ENCODE data around the gene NCOA1.

The NCOA1 gene

GRCh38 chr2:24613154-24613814 lies 122.2 kb downstream of the NCOA1 start:
- TF ChIP-seq GLIS1 (tag by site-specific recombination; IDR thresholded peaks at IDR 0.05) (no peak), ZNF654 (tag by site-specific recombination; IDR thresholded peaks at IDR 0.05; ENCODE audit: low read depth) (peak; percentile 53)

DNA sequence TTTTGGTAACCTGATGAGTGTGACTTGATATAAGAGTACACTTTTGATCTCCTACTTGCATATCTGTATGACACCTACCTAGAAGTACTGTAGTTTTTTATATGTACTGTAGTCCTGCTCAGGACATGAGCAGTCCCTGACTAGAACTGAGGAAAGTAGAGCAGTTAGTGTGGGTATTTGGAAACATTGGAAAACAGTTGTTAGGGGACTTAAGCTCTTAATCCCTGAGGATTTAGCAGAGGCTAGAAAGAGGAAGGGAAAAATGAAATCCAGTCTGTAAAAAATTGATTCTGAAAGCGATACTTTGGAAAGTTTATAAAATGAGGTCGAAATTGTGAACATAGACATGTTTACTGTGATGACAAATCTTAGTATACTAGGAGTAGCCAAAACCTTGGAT lies 125.6 kb downstream of the NCOA1 start:
- Histone ChIP-seq H3K9me3 (ENCODE audit: control insufficient read depth, insufficient read depth, low read depth, low read length) (no peaks in the 10 kb centered on the region), H3K36me3 (ENCODE audit: control insufficient read depth in 2 of 2, insufficient read depth in 1 of 2, low read length in 2 of 2) (no peaks in the 10 kb centered on the region), H3K27ac (ENCODE audit: extremely low read depth, low read depth, low read length) (no peak overlapping the region), H3K4me3 (ENCODE audit: low read depth, low read length) (no peak overlapping the region), H3K4me1 (ENCODE audit: control insufficient read depth, insufficient read depth, low read length) (peaks cover 7% of the 10 kb centered on the region; the same call in 1 of the 2 replicates)
- CTCF ChIA-PET: no interaction called here
- POLR2A ChIA-PET: no interaction called here
- TF ChIP-seq ZNF138 (tag by site-specific recombination; IDR thresholded peaks at IDR 0.05; ENCODE audit: borderline replicate concordance) (no peak), ZNF529 (tag by site-specific recombination; IDR thresholded peaks at IDR 0.05; ENCODE audit: insufficient replicate concordance) (no peak), ZBTB1 (tag by site-specific recombination; IDR thresholded peaks at IDR 0.05) (no peak), PRDM10 (tag by site-specific recombination; IDR thresholded peaks at IDR 0.05) (no peak), CTCF (tag by site-specific recombination; IDR thresholded peaks at IDR 0.05) (no peak), ZFHX2 (tag by site-specific recombination; conservative IDR thresholded peaks at IDR 0.05) (no peak), ZNF623 (tag by site-specific recombination; IDR thresholded peaks at IDR 0.05) (no peak), ZNF266 (tag by site-specific recombination; IDR thresholded peaks at IDR 0.05; ENCODE audit: low read depth) (no peak), ZNF561 (tag by site-specific recombination; IDR thresholded peaks at IDR 0.05; ENCODE audit: borderline replicate concordance) (no peak), SALL2 (tag by site-specific recombination; IDR thresholded peaks at IDR 0.05; ENCODE audit: borderline replicate concordance) (no peak), ZNF530 (tag by site-specific recombination; IDR thresholded peaks at IDR 0.05; ENCODE audit: low read depth) (no peak), ZNF501 (tag by site-specific recombination; IDR thresholded peaks at IDR 0.05) (no peak), ZNF747 (tag by site-specific recombination; IDR thresholded peaks at IDR 0.05) (no peak), ZBTB11 (tag by site-specific recombination; conservative IDR thresholded peaks at IDR 0.05; ENCODE audit: low read depth) (no peak), ZNF174 (tag by site-specific recombination; IDR thresholded peaks at IDR 0.05) (no peak), ZSCAN18 (tag by site-specific recombination; IDR thresholded peaks at IDR 0.05) (no peak), ZNF114 (tag by site-specific recombination; IDR thresholded peaks at IDR 0.05) (no peak)
- TF ChIP-seq, protein P1, sequence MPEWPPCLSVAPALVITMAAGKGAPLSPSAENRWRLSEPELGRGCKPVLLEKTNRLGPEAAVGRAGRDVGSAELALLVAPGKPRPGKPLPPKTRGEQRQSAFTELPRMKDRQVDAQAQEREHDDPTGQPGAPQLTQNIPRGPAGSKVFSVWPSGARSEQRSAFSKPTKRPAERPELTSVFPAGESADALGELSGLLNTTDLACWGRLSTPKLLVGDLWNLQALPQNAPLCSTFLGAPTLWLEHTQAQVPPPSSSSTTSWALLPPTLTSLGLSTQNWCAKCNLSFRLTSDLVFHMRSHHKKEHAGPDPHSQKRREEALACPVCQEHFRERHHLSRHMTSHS (tag by site-specific recombination; IDR thresholded peaks at IDR 0.05): no peak
- TF ChIP-seq, protein P2, sequence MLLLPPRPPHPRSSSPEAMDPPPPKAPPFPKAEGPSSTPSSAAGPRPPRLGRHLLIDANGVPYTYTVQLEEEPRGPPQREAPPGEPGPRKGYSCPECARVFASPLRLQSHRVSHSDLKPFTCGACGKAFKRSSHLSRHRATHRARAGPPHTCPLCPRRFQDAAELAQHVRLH (tag by site-specific recombination; IDR thresholded peaks at IDR 0.05): no peak

More at GRCh38 chr2:24613154-24613814, 122.2 kb downstream of the NCOA1 start:
- Histone ChIP-seq H3K4me1 (ENCODE audit: control insufficient read depth, insufficient read depth, low read length) (peaks cover 14% of the 10 kb centered on the region; the same call in 1 of the 2 replicates), H3K9me3 (ENCODE audit: control insufficient read depth, insufficient read depth, low read depth, low read length) (no peaks in the 10 kb centered on the region), H3K27ac (ENCODE audit: extremely low read depth, low read depth, low read length) (no peak overlapping the region), H3K4me3 (ENCODE audit: low read depth, low read length) (no peak overlapping the region), H3K36me3 (ENCODE audit: control insufficient read depth in 2 of 2, insufficient read depth in 1 of 2, low read length in 2 of 2) (no peaks in the 10 kb centered on the region)
- ChIA-PET POLR2A (interaction anchor here (0.6 to 1.0 kb wide), 2 partner anchors 180 to 214 kb away, joined by 3 read pairs; partner anchors contain the start of genes CENPO and PTRHD1), CTCF (interaction anchor here (0.6 to 3.1 kb wide), 14 partner anchors 13 to 302 kb away, joined by 3 to 16 read pairs (median 4); no protein-coding TSS in a partner anchor)
